RCC 7860 (cell line): ENCODE measurements around the gene SHISAL1.
A peak's percentile ranks its signal among the peaks of the same experiment; 100 is the strongest.

Experiments used
- DNase-seq: peaks from one replicate; pipeline ENCODE4 v3.0.0-alpha.2; 2015; ENCODE audit warnings: low spot score
- FAIRE-seq: peaks from 2 replicates; lab custom pipeline; 2012; peaks lifted over from hg19 to GRCh38; lab: Jason Lieb, UNC

SHISAL1 gene

DNA sequence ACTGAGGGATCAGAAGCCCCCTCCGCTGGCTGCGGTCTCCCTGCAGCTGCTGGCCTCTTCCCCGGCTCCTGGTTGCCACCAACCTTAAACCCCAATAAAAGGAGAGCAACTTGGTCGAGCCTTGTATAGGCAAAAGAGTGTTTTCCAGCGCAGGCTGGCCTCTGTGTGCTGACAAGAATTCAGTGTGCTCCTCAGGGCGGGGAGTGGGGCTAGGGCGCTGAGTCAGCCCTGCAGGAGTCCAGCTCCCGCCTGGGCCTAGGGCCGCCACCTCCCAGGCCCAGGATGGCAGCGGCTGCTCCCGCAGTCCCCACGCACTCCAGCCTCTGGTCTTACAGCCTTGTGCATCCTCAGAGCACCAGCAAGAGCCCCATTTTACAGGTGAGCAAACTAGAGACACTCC lies at the start of gene SHISAL1:
TSS of gene SHISAL1 (minus strand) at position 186 of the 400 bp plus-strand sequence. CDS start 12,006 bp downstream, outside the sequence.
- no peak for FAIRE-seq
- peak; percentile 40 for DNase-seq

DNA sequence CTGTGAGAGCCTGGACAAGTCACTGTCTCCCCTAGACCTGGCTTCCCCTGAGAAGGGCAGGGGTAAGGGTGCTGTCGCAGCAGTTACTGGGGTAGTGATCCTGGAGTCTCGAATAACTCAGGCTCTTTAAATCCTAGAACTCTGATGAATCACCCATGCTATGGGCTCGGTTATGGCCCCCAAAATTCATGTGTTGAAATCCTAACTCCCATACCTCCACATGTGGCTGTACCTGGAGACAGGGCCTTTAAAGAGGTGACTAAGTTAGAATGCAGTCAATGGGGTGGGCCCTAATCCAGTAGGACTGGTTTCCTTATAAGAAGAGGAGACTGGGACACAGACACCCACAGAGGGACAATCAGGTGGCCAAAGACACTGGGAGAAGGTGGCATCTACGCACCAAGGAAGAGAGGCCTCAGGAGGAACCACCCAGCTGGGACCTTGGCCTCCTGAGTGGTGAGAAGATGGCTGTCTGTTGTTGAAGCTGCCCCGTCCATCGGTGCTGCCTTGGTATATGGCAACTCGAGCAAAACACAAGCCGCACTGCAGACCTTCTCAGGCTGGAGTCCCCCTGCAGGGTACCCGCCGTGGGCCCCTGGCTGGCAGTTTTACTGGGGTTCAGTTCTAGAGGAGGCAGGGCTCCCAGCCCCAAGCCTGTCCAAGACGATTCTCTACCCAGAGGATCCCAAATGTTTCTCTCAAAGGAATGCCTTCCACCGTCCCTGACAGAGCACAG lies 48.8 kb upstream of the SHISAL1 start:
- FAIRE-seq: no peak
- DNase-seq: no peak

DNA sequence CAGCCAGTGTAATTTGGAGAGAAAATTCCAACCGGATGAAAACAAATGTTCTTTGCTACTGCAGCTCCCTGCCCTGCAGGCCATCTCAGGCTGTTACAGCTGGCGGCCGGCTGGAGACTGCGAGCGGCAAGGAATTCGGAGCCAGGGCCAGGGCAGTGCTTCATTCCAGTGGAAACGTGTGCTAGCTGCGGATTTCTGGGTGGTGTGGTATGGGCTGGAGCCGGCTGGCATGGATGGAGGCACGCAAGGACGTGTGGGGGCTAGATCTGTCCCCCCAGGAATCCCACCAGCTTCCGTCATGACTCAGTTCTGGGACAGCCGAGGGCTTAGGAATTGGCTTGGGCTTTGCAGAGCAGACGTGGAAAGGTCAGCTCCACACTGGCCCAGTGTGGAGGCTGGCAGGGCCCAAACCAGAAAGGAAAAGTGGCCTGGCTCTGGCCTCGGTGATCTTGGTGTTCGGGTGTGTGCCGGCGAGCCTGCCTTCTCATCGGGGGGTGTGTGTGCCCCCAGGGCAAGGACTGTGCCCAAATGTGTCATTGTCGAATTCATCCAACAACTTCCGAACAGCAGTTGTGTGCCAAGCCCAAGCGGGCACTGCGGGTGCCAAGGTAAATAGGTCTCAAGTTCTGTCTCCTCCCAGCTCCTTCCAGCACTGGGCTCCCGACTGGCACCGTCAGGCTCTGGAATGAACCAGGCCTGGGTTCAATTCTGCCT lies 48.1 kb upstream of the SHISAL1 start:
- FAIRE-seq (peak; percentile 68), DNase-seq (peak; percentile 79)

DNA sequence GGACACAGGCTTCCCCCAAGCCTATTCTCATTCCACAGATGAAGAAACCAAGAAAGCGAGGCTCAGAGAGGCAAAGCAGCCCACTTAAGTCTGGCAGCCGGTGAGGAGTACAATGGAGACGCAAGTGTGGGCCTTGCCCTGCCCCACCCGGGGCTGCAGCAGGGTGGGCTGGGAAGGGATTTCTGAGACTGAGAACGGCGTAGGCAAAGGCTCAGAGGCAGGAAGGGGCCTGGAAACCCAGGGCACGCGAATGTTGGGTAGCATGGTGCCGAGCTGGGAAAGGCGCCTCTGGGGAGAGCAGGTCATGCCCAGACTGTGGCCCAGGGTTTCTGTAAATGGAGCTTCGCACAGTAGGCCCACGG lies 47.5 kb upstream of the SHISAL1 start:
- FAIRE-seq (no peak), DNase-seq (no peak)

DNA sequence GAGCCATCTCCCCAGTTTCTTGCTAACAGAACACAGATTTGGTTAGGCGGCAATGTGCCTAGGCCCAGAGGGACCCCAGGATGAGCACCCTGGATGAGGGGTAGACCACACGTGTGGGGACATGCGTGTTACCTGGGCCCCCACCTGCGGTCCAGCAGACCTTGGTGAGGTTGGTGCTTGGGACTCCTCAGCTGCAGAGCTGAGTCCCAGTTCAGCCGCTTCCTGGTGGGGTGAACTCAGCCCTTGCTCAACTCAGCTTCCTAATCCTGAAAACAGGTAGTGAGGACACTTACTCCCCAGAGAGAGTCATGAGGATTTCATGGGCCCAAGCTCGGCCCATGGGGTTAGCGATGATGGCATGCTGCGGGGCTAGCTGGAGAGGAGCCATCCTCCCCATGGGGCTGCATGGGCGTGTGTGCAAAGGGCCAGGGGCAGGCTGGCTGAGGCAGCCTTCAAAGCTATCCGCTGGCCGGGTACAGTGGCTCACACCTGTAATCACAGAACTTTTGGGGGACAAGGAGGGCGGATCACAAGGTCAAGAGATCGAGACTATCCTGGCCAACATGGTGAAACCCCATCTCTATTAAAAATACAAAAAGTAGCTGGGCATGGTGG lies 46.9 kb upstream of the SHISAL1 start:
- no peak for DNase-seq
- FAIRE-seq: no peak

DNA sequence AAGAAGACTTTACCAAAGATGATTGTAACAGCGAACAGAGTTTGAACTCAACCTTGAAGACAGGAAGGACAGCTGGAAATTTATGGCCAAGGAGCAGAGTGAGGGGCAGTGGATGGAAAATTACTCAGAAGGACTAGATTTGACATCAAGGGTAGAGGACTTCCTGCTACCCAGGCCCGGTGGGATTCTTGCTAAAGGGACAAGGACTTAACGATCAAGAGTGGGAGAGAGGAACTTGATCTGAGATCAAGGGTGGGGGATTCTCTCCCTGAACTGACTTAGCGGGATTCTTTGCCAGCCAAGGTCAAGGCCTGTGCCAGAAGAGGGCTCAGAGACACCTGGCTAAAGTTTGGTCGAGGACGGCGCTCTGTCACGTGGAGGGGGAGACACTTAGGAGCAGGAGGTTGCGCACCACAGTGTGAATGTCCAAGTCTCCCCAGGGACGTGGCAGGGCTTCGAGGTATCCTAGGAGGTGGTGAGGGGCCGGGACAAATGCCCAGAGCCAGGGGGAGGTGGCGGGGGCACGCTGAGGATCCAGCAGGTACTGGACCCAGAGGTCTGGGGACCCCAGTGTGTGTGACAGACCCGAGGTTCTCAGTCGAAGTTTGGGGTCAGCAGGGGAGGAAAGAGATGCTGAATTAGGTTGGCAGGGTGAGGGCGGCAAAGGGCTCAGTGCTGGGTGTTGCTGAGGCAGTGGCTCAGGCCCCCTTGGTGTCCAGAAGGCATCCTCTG lies 46.1 kb upstream of the SHISAL1 start:
- no peak for FAIRE-seq
- DNase-seq: no peak

DNA sequence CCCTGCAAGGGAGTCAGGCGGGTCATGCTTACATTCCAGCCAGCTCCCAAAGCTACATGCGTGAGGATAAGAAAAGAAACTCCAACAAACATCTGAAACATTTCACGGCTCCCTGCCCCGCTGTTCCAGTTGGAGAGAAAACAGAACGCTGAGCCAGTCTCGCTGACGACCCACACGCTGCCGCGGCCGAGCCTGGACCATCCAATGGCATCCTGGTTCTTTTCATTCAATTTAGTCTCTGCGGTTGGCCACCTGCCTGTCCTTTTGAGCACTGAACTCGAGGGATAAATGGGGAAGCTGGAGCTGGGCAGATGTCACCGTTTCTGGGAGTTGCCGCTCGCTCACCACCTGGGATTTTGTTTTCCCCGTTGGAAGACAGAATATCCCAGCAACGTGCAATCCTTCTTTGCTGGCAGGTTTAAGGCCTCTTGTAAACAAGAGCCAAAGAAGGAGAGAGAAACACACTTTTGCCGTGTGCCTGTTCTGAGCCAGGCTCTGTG lies 45.3 kb upstream of the SHISAL1 start:
- DNase-seq: no peak
- FAIRE-seq: no peak

DNA sequence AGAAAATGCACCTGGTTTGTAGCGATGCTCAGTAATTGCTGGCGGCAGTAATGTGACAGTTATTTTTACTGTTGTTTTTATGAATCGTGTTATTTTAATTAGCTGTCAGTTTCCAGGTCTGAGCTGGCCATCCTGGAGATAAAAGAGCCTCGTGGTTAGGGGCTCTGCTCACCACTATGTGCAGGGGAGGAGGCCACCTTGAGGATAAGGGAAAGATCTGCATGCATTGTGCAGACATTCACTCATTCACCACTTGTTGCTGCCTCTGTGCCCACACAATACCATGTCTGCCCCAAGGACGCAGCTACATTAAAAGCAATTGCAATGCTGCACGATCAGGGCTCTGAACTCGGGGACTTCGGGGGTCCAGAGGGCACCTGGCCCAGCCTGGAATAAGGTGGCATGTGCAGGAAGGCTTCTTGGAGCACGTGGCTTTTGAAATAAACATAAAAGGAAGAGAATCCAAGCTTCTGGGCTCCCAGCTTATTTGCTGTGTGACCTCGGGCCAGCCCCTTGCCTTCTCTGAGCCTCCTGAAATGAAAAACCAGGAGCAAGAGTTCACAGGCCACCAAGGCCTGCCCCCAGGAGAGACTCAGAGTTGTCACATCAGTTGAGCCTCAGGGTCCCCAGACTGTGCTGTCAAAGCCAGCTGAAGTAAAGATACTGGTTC lies 44.7 kb upstream of the SHISAL1 start:
- no peak for FAIRE-seq

DNA sequence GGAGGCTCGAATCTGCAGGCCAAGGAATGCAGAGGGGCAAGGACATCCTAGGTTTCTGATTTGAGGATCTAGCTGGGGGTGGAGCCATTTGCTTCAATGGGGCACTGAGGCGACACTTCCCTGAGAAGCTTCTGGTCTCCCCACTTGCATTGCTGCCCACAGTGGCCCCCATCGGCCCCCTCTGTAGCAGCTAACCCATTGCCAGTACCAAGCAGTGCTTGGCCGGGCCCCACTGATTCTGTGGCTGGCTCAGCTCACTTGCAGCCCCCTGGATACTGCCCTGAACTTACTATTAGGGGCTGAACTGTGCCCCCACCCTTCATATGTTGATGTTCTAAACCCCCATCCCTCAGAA lies 42.9 kb upstream of the SHISAL1 start:
- FAIRE-seq (no peak), DNase-seq (no peak)

More for the DNA sequence above, 44.7 kb upstream of the SHISAL1 start:
- DNase-seq: no peak

DNA sequence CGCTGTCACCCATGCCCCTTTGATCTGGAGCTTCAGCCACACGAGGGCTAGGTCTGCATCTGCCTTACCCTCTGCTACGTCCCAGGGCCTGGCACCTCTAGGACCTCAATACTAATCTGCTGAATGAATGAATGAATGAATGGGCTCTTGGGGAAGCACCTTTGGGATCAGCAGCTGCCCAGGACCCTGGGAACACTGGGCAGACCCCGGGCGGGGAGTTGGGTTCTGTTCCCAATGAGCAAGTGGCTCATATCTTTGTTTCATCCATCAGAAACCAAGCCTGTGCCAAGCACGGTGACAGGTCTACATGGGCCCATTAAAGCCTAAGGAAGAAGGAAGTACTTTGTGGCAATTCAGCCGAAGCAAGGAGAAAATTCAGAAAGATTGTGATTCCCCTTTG lies 41.5 kb upstream of the SHISAL1 start:
- FAIRE-seq: no peak
- no peak for DNase-seq

DNA sequence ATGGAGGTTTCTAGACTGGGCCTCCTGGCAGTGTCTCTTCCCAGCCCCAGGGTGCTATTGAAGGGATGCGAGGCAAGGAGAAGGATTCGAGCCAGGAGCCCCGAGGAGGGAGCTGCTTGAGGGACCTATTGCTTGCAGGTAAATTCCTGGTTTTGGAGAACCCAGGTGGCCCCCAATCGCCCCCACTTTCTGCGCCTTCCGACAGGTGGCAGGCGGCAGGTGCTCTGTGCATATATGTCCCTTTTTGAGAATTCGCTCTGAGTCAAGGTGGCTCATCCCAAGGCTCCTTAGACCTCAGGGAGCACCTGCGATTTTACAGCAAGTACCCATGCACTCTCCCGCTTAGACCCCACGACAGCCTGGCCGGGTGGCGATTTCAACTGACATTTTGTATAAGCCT lies 40.3 kb upstream of the SHISAL1 start:
- FAIRE-seq (no peak), DNase-seq (no peak)

DNA sequence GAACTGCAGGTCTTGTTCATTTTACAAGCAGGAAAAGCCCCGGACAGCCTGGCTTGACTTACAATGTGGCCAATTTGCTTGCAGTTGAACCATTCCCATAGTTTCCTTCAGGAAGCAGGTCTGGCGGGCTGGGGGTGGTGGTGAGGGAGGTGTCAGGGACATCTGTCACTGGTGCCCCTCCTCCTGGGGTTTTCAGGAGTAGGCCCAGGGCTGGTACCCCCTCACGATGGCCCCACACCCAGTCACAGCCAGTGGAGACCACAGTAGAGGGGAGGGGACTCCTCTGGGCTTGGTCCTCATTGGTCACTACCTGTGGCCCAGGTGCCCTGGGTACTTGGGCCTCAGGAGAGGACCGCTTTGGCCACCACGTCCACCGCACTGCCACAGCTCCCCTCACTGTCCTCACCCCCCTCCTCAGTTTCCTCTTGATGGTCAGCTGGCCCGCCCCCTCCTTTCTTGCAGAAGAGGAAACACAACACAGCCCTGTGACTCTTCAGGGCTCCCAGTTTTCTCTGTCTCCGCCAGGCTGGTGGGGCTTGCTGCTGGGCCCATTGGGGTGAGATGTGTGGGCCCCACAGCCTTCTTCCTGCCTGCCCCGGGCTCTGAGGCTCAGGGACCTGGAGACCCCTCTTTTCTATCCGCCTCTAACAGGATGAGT lies 39.8 kb upstream of the SHISAL1 start:
- no peak for FAIRE-seq
- no peak for DNase-seq

DNA sequence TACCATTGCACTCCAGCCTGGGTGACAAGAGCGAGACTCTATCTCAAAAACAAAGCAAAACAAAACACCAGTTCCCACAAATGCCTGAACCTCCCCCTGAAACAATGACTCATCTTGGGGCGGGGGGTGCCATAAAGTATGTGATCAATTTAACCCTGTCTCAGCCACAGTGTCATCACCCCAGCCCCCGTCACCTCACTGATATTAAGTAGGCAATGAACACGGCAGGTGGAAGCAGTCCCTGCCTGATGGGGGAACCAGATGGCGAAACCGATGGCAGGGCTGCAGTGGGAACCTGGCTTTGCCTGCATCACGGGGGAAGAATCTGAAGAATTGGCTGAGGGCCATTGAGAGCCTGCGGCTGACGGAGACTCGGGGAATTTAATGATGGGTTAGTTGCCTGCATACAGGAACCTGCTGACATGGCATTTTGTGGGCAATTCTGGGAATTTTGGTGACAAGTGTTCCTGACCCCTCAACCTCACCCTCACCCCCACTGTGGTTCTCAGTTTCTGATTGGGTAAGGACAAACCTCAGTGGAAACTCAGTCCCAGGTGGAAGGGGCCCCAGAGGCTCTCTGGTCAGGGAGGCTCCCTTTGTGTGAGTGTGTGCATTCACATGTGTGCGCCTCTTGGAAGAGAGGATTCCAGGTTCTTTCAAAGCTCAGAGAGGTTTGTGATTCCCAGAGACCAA lies 39.1 kb upstream of the SHISAL1 start:
- FAIRE-seq (peak; percentile 87), DNase-seq (peak; percentile 85)

DNA sequence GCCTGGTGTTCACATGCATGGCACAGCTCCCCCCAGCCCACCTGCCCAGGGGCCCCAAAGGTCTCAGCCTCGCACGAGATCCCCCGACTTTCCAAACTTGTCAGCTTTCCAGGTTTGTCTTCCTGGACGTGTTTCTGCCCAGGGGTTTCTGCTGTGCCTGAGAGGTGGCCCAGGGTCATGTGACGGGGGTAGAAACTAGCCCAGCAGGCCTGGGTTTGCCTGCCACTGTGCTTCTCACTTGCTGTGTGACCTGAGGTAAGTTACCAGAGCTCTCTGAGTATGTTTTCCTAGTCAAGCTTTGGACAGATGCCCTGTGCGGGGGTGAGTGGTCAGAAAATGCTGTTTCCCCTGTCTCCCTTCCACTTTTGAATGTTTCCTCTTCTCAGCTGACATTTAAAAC lies 38.3 kb upstream of the SHISAL1 start:
- no peak for FAIRE-seq
- DNase-seq: no peak

DNA sequence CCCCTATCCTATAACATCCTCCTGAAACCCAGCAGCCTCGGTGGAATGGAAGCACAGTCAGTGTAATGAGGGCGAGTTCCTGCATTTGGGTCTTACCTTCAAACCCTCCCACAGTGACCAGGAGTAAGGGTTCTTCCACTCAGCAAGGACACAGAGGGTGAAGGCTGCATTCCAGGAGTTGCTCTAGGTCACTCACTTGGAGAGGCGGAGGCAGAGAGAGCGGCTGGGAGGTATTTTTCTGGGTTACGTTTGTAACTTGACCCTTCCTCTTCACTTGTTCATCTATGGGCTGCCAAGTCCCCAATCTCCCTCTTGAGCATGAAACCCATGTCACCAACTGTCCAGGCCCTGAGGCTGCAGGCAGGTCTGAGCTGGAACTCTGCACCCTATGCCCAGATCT lies 36.8 kb upstream of the SHISAL1 start:
- FAIRE-seq (no peak), DNase-seq (no peak)

DNA sequence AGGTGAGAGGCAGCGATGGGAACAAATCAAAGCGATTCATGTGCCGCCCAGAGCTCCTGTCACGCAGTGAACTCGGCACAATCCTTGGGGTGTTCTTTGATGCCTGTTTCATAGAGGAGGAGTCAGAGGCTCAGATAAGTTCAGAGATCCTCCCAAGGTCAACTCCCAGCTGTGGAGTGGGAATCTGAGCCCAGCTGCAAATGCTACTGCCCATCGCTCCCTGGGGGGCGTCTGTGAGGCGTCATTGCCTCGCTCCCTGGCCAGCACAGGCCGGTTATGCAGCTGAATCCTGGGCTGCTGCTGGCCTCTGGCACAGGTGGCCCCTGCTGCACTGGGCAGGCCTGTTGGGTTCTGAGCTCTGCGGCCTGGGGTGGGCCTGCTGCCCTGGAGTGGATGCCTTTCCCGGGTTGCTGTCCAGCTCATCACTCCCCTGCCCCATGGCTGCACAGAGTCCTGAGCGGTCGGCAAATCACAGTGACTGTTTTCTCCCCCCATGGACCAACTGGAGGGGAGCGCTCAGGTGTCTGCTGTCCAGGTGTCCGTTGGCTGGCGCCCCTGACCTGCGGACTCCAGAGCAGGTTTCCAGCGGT lies 36.3 kb upstream of the SHISAL1 start:
- FAIRE-seq (no peak), DNase-seq (no peak)

DNA sequence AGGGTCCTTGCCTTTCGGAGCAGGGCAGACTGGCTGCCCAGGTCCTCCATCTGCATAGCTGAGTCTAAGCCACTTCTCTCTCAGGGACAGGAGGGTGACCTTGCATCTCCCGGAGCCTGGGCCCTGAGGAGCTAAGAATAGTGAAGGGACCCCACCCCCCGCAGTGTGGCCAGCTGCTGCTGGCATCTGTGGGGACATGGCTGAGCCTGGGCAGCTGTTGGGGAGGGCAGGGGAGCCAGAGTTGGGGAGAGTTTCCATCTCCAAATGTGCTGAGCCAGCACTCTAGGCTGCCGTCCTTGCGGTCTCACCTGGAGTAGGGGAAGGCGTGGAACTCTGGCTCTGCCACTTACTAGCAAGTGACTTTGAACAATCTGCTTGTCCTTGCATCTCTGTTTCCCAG lies 34.8 kb upstream of the SHISAL1 start:
- FAIRE-seq: no peak
- no peak for DNase-seq

DNA sequence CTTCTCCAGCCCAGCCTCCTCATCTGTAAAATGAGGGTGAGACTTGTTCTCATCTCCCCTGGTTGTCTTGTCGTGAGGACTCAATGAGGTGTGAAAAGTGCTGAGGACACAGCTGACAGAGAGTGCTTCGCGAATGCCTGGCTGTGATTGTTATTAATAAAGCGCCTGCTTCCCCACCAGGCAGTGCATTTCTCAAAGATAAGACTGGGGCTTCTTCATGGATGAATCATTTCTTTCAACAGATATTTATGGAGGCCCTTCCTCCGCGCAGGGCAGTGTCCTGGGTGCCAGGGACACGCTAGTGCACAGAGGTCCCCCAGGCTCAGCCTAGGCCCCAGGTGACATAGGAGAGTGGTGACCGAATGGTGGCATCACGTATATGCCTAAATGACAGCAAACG lies 34.3 kb upstream of the SHISAL1 start:
- DNase-seq (peak; percentile 6), FAIRE-seq (no peak)

DNA sequence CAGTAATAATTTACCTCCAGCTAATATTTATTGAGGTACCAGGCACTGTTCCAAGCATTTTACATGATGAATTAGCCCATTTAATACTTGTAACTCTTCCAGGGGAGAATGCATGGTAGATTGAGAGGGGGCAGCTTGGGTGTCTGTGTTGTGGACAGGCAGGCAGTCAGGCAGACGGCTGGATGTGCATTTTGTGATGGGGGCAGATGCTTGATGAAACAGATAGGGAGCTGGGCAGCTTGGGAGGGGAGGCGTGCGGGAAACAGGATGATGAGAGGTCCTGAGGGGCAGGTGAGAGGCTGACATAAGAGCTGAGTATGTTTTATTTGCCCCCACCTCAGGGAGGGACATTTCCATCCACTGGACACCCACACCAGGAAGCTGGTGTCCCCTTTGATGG lies 33.1 kb upstream of the SHISAL1 start:
- FAIRE-seq (no peak), DNase-seq (no peak)
